IPS-NIHi7 (cell line): ENCODE results near the gene RAB14.

Source experiments
- DNase-seq: peaks from one replicate; pipeline ENCODE4 v3.0.0; 2012; ENCODE audit warnings: mixed read lengths; ENCODE audit errors: extremely low spot score

The RAB14 gene

GRCh38 chr9:121219530-121219929 is 17.9 kb upstream of the RAB14 start:
- no peak for DNase-seq

- DNase-seq, result no peak
Measured at GRCh38 chr9:121218357-121219027, 16.8 kb upstream of the RAB14 start.

GRCh38 chr9:121217609-121218292 is 16.1 kb upstream of the RAB14 start:
- DNase-seq, result no peak

- DNase-seq, result no peak
Measured at GRCh38 chr9:121216271-121216805, 14.7 kb upstream of the RAB14 start.

- no peak for DNase-seq
Measured at GRCh38 chr9:121214005-121214404, 12.3 kb upstream of the RAB14 start.

GRCh38 chr9:121213136-121213806 is 11.6 kb upstream of the RAB14 start:
- DNase-seq, result peak; percentile 91

GRCh38 chr9:121210536-121210935 is 8.9 kb upstream of the RAB14 start:
- DNase-seq, result no peak

GRCh38 chr9:121207371-121207940 is 5.8 kb upstream of the RAB14 start:
- DNase-seq, result no peak

GRCh38 chr9:121206516-121207370 is 5.1 kb upstream of the RAB14 start:
- DNase-seq, result no peak

GRCh38 chr9:121204611-121205010 is 2.9 kb upstream of the RAB14 start:
- no peak for DNase-seq

- no peak for DNase-seq
Measured at GRCh38 chr9:121204121-121204520, 2.5 kb upstream of the RAB14 start.

- peak; percentile 66 for DNase-seq
Measured at GRCh38 chr9:121201045-121201737, 478 bp downstream of the RAB14 start.

GRCh38 chr9:121200356-121200755 is 1.3 kb downstream of the RAB14 start:
- no peak for DNase-seq

- no peak for DNase-seq
Measured at GRCh38 chr9:121199921-121200320, 1.7 kb downstream of the RAB14 start.

- DNase-seq, result no peak
Measured at GRCh38 chr9:121198512-121199042, 3.1 kb downstream of the RAB14 start.

- no peak for DNase-seq
Measured at GRCh38 chr9:121197132-121197531, 4.5 kb downstream of the RAB14 start.

GRCh38 chr9:121196389-121196788 is 5.3 kb downstream of the RAB14 start:
- no peak for DNase-seq

GRCh38 chr9:121194730-121195129 is 6.9 kb downstream of the RAB14 start:
- no peak for DNase-seq

- DNase-seq, result no peak
Measured at GRCh38 chr9:121192959-121193640, 8.6 kb downstream of the RAB14 start.

GRCh38 chr9:121192518-121192917 is 9.2 kb downstream of the RAB14 start:
- no peak for DNase-seq
